GM21423 (cell line): Measurements from ENCODE around the gene OR2S2.
"Not testable (repeated sequence)": the region's sequence is repeated elsewhere in the genome, so short reads cannot be mapped to it uniquely, and the experiment has no call there.

ENCODE experiments used
- ATAC-seq: cut with Tn5 transposase; IDR thresholded peaks from one replicate; pipeline ENCODE4 v1.9.1; 2021; ENCODE audit warnings: mild to moderate bottlenecking, moderate library complexity; ENCODE audit not compliant: unreplicated experiment

The OR2S2 gene

GRCh38 chr9:35935261-35935660 lies 22.7 kb downstream of the OR2S2 start:
- ATAC-seq: no peak

DNA sequence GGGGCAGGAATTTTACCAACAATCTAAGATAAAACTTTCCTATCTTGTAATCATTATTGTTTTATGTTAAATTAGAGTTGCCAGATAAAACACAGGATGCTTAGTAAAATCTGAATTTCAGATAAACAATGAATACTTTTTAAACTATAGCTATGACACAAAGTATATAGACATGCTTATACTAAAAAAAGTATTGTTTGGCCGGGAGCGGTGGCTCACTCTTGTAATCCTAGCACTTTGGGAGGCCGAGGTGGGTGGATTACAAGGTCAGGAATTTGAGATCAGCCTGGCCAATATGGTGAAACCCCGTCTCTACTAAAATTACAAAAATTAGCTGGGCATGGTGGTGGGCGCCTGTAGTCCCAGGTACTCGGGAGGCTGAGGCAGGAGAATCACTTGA lies 23.9 kb downstream of the OR2S2 start:
- ATAC-seq: not testable (repeated sequence)

GRCh38 chr9:35933550-35934067 lies 24.3 kb downstream of the OR2S2 start:
- no peak for ATAC-seq

DNA sequence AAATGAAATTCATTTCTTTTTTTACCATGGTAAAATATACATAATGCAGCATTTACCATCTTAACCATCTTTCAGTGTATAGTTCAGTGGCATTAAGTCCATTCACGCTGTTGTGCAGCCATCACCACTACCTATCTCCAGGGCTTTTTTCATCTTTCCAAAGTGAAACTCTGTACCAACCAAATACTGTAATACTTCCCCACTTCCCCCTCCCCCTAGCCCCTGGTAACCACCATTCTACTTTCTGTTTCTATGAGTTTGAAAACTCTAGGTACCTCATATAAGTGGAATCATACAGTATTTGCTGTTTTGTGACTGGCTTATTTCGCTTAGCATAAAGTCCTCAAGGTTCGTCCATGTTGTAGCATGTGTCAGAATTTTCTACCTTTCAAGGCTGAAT lies 25.2 kb downstream of the OR2S2 start:
- no peak for ATAC-seq

DNA sequence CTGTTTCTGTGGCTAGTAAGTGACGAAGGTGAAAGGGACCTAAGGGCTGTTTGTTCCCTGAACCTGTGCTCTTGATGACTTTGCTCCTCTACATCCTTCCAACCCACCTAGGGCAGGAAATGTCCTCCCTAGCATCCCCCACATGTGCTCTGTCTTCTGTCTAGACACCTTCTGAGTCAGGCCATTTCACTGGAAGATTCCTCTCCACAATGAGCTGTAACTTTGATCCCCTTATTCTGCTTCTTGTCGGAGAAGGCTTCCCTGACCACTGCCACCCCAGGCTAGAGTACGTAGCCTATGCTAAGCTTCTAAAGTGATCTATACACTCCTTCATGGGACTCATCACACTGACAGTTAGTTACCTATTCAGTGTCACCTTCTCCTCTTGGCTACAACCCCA lies 27.0 kb downstream of the OR2S2 start:
- no peak for ATAC-seq

- no peak for ATAC-seq
These were observed 27.4 kb downstream of the OR2S2 start for GRCh38 chr9:35930521-35930920.

GRCh38 chr9:35929453-35929718 lies 28.6 kb downstream of the OR2S2 start:
- no peak for ATAC-seq

- no peak for ATAC-seq
These were observed 29.1 kb downstream of the OR2S2 start for GRCh38 chr9:35928591-35929452.

- no peak for ATAC-seq
These were observed 33.8 kb downstream of the OR2S2 start for GRCh38 chr9:35923927-35924763.

DNA sequence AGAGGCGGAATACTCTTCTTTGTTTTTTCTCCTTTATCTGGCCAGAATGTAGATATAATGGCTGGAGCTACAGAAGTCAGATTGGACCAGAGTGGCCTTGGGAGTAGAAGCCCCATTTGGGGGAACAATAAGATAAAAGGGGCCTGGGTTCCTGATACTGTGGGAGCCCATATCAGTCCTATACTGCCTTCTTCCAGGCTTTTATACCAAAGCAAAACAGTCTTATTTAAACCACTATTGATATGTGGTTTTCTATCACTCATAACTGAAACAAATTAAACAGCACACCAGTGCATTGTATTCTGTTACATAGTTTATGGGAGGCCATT lies 34.4 kb downstream of the OR2S2 start:
- ATAC-seq: no peak

DNA sequence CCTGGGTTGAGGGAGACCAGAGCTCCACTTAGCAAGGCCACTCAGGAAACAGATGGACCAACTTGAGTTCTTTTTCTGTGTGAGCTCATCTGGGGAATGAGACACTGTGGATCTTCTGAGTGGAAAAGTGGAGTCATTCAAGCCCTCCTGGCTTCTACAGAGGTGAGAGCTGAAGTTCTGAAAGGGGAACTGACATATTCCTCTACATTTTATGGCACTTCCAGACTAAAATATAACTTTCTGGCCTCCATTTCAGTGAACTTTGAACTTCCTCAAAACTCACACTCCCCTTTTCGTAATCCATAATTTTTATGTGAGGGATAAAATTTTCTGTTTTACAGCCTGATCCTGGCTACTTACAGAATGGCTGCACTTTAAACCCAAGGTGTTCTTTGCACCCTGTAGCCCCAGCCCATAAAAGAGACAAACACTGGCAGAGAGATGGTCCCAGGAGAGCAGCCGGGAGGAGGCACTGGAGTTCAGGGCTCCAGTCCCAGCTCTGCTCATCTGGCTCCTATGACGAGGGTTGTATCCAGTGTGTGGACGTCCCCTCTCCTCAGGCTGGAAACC lies 37.8 kb downstream of the OR2S2 start:
- no peak for ATAC-seq

GRCh38 chr9:35919212-35920008 lies 38.5 kb downstream of the OR2S2 start:
- ATAC-seq: no peak

DNA sequence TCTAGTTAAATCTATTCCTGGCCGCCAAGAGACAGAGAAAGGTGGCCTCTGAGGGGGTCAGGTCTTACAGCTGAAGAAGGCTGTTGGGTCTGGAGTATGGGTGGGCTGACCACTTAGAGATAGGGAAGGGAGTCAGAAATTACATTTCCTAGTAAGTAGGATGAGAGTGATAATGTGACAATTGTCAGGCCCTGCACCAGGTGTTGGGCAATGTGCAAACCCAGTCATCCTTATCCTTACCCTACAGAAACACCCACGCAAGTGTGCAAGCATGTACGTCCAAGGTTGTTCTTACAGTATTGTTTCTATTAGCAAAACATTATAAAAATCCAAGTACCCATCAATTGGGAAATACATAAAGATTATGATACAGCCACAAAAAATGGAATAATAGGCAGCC lies 39.2 kb downstream of the OR2S2 start:
- no peak for ATAC-seq

GRCh38 chr9:35917261-35917660 lies 40.7 kb downstream of the OR2S2 start:
- ATAC-seq: no peak

- no peak for ATAC-seq
These were observed 42.2 kb downstream of the OR2S2 start for GRCh38 chr9:35915681-35916294.

DNA sequence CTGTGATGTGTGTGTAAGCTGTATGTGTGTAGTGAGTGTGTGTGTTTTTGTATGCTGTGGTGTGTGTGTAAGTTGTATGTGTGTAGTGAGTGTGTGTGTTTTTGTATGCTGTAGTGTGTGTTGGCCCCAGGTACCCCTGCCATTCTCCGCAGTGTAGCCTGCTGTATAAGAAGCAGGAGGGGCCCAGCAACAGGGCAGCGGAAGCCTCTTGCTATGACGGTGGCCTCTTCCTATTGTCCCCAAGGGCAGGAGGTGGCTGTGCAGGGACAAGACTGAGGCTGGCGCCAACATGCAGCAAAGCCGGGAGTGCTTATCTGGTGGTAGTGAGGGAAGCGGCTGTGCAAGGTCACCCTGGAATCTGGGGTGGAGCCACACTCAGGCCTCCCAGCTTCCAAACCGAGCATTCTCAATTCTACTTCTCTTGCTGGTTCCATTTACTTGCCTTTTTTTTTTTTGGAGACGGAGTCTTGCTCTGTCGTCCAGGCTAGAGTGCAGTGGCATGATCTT lies 43.6 kb downstream of the OR2S2 start:
- no peak for ATAC-seq

- ATAC-seq: not testable (repeated sequence)
These were observed 44.5 kb downstream of the OR2S2 start for GRCh38 chr9:35913429-35913828.

DNA sequence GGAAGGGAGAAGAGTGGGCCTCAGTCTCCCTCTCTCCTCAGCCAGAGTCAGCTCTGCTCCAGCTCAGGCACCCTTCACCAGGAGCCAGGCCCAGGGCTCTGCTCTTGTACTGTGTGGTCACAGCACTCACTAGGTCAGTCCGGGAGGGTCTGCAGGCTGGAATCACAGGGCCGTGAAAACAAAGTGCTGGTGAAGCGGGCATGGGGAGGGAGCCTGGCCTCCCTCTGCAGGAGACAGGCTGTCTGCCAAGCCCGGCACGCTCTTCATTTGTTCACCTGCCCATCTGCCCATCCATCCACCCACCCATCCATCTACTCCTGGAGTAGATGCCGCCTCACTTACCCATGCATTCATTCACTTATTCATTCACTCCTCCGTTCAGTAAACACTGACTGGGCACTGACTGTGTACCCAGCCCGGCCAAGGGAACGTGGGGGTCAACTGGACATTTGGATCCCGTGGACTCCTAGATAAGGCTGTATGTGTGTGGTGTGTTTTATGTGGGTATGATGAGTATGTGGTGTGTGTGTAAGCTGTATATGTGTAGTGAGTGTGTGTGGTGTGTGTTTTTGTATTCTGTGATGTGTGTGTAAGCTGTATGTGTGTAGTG lies 45.1 kb downstream of the OR2S2 start:
- ATAC-seq: no peak

DNA sequence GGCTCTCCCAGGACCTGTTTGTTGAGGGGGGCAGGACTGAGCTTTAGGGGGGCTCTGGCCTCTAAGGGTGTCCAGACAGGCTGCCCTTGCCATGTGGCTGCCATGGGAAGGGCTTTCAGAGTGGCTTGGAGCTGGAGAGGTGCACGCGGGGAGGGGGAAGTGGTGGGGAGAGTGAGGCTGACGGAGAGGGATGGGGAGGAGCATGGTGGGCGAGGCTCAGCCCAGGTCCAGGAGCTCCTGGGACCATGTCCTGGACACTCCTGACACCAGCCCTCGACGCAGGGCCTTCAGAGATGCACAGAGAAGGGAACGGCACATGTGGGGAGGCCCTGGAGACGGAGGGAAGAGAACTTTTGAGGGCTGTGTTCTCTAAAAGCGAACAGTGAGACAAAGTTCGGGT lies 46.3 kb downstream of the OR2S2 start:
- ATAC-seq: no peak
